Neural crest cell (in vitro differentiated cells): ENCODE measurements around the gene STN1. TPM values are rescaled to one million over a fixed set of nuclear protein-coding genes. Genes with fewer than 3 reads are reported as not detected.

Experiments used
- DNase-seq: peaks from one replicate; pipeline ENCODE4 v3.0.0; 2021; ENCODE audit warnings: low read depth, mixed read lengths, low spot score
- H3K27ac Mint-ChIP-seq: one replicate; pipeline ENCODE4 v1.8.0; 2021; ENCODE audit warnings: mild to moderate bottlenecking, mixed read lengths; ENCODE audit not compliant: unreplicated experiment
- H3K27me3 Mint-ChIP-seq: 2 replicates; pipeline ENCODE4 v1.8.0; 2021; ENCODE audit warnings: low read depth, mild to moderate bottlenecking, mixed read lengths
- H3K36me3 Mint-ChIP-seq: 2 replicates; pipeline ENCODE4 v1.8.0; 2021; ENCODE audit warnings: low read depth, mild to moderate bottlenecking, mixed read lengths
- H3K4me1 Mint-ChIP-seq: 2 replicates; pipeline ENCODE4 v1.8.0; 2021; ENCODE audit warnings: mixed read lengths
- H3K4me3 Mint-ChIP-seq: one replicate; pipeline ENCODE4 v1.8.0; 2021; ENCODE audit warnings: mild to moderate bottlenecking, mixed read lengths
- H3K9me3 Mint-ChIP-seq: 2 replicates; pipeline ENCODE4 v1.8.0; 2021; ENCODE audit warnings: mixed read lengths
- total RNA-seq: library from RNA; stranded (reverse); gene quantifications from 2 replicates; pipeline ENCODE4 v1.2.1, GENCODE V29; 2021
- TF ChIP-seq, protein P1 (sequence below): fragments of 200-600 bp; sonication (generic); conservative IDR thresholded peaks from 2 replicates; pipeline ENCODE4 v1.5.0; 2021; ENCODE audit warnings: antibody characterized with exemption, mild to moderate bottlenecking

Gene STN1
- total RNA-seq, 1 donor from 2014 or later: 11.9 TPM

DNA sequence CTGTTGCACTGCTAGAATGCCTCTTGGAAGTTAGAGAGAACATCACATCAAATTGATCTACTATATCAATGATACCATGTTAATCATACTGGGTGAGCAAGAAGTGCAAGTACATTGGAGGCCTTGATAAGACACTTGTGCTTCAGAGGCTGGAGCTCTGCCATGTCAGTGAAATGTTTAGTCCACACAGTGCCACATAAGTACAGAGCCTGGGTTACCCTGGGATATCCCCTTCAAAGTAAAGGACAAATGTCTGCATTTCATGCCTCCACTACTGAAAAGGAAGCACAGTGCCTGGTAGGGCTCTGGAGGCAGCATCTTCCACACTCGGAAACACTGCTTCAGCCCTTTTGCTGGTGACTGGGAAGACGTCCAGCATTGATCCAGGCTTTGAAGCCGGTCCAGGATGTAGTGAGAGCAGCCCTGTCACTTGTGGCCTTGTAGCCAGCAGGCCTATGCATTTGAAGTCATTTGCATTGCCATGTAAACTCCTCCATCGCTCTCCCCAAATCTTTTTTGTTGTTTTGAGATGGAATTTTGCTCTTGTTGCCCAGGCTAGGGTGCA, 15.7 kb upstream of the STN1 start:
- H3K27ac Mint-ChIP-seq: no peak overlapping the region
- no peaks in the 10 kb centered on the region for H3K9me3 Mint-ChIP-seq
- H3K4me3 Mint-ChIP-seq: no peak overlapping the region
- DNase-seq: no peak
- H3K36me3 Mint-ChIP-seq: no peaks in the 10 kb centered on the region
- TF ChIP-seq, protein P1, sequence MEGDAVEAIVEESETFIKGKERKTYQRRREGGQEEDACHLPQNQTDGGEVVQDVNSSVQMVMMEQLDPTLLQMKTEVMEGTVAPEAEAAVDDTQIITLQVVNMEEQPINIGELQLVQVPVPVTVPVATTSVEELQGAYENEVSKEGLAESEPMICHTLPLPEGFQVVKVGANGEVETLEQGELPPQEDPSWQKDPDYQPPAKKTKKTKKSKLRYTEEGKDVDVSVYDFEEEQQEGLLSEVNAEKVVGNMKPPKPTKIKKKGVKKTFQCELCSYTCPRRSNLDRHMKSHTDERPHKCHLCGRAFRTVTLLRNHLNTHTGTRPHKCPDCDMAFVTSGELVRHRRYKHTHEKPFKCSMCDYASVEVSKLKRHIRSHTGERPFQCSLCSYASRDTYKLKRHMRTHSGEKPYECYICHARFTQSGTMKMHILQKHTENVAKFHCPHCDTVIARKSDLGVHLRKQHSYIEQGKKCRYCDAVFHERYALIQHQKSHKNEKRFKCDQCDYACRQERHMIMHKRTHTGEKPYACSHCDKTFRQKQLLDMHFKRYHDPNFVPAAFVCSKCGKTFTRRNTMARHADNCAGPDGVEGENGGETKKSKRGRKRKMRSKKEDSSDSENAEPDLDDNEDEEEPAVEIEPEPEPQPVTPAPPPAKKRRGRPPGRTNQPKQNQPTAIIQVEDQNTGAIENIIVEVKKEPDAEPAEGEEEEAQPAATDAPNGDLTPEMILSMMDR: no peak
- no peaks in the 10 kb centered on the region for H3K27me3 Mint-ChIP-seq
- H3K4me1 Mint-ChIP-seq: no peaks in the 10 kb centered on the region

DNA sequence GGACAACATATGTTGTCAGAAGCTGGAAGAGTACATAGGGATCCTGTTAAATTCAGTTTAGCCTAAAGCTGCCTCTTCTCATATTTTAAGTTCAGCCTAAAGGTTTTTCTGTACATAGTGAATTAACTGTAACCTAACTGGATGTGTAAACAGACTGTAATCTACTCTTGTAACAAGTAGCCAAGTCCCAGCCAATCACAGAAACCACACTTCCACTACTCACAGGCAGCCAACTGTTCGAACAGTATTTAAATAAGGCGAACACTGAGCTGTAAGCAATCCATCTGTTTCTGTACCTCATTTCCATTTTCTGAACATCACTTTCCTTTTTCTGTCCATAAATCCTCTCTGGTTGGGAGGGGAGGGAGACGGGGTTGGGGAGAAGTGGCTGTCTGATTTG, 15.0 kb upstream of the STN1 start:
- TF ChIP-seq, protein P1: no peak
- no peak for DNase-seq
- Mint-ChIP-seq H3K27ac (no peak overlapping the region), H3K4me1 (no peaks in the 10 kb centered on the region), H3K36me3 (no peaks in the 10 kb centered on the region), H3K27me3 (no peaks in the 10 kb centered on the region), H3K9me3 (no peaks in the 10 kb centered on the region), H3K4me3 (no peak overlapping the region)

DNA sequence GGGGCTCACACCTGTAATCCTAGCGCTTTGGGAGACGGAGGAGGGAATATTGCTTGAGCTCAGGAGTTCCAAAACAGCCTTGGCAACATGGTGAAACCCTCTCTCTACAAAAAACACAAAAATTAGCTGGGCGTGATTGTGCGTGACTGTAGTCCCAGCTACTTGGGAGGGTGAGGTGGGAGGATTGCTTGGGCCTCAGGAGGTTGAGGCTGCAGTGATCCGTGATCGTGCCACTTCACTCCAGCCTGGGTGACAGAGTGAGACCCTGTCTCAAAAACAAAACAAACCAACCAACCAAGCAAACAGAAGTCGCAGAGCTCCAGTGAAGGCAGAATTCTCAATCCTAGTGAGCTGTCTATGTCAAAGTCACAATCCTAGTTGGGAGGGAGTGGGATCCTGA, 14.3 kb upstream of the STN1 start:
- Mint-ChIP-seq H3K9me3 (no peaks in the 10 kb centered on the region), H3K36me3 (no peaks in the 10 kb centered on the region), H3K4me3 (no peak overlapping the region), H3K27ac (no peak overlapping the region), H3K27me3 (no peaks in the 10 kb centered on the region), H3K4me1 (no peaks in the 10 kb centered on the region)
- no peak for DNase-seq
- TF ChIP-seq, protein P1: no peak

DNA sequence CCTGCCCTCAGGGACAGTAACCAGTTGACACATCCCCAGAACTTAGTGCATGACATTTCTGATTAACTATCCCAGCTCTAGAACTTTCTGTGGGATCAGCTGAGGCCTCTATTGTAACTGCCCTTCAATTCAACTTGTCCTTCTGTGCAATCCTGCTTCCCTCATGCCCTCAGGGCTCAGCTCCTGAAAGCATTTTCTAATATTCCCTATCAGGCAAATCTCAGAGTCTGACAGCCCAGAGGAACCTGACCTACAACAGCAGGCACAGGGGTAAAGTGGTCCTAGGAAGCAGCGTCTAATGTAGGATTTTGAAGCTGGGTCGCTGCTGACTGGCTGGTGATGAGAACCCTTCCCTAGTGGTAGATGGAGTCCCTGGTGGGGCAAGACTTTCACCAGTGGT, 13.6 kb upstream of the STN1 start:
- no peaks in the 10 kb centered on the region for H3K36me3 Mint-ChIP-seq
- H3K27ac Mint-ChIP-seq: no peak overlapping the region
- H3K4me1 Mint-ChIP-seq: no peaks in the 10 kb centered on the region
- DNase-seq: no peak
- H3K27me3 Mint-ChIP-seq: no peaks in the 10 kb centered on the region
- no peak overlapping the region for H3K4me3 Mint-ChIP-seq
- no peaks in the 10 kb centered on the region for H3K9me3 Mint-ChIP-seq
- TF ChIP-seq, protein P1: no peak

DNA sequence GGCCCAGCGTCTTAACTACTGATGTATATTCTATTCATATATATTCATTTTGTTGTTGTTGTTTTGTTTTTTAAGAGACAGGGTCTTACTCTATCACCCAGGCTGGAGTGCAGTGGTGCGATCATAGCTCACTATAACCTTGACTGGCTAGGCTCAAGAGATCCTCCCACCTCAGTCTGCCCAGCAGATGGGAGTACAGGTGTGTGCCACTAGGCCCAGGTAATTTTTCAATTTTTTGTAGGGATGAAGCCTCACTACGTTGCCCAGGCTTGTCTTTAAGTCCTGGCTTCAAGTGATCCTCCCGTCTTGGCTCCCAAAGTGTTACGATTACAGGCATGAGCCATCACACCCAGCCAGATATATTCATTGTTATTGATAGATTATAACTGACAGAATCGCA, 12.9 kb upstream of the STN1 start:
- Mint-ChIP-seq H3K36me3 (no peaks in the 10 kb centered on the region), H3K27ac (no peak overlapping the region), H3K9me3 (no peaks in the 10 kb centered on the region), H3K4me3 (no peak overlapping the region), H3K4me1 (no peaks in the 10 kb centered on the region), H3K27me3 (no peaks in the 10 kb centered on the region)
- TF ChIP-seq, protein P1: no peak
- no peak for DNase-seq
